Ovary (tissue), 3 donors: ENCODE results near the gene PADI2.

Source experiments
- EP300 ChIP-seq: sonication (generic); formaldehyde crosslinking; IDR thresholded peaks from one replicate; pipeline ENCODE4 v1.6.1; 2017; ENCODE audit warnings: antibody characterized with exemption
- POLR2A ChIP-seq: fragments of 450-650 bp; IDR thresholded peaks from one replicate; pipeline ENCODE4 v1.6.1; 2017; ENCODE audit warnings: antibody characterized with exemption, mild to moderate bottlenecking, moderate library complexity
- TF ChIP-seq, protein P1 (sequence below), 3 donors: fragments of 450-650 bp in 2 of 3; fragments of 200-600 bp in 1 of 3; IDR thresholded peaks; one replicate each; pipeline versions ENCODE4 v1.5.1 to v1.8.0; 2016 to 2022; ENCODE audit warnings: antibody characterized with exemption in 3 of 3, mild to moderate bottlenecking in 1 of 3
- donor health status: DM: no; HTN: no; CAD: no.

DNA sequence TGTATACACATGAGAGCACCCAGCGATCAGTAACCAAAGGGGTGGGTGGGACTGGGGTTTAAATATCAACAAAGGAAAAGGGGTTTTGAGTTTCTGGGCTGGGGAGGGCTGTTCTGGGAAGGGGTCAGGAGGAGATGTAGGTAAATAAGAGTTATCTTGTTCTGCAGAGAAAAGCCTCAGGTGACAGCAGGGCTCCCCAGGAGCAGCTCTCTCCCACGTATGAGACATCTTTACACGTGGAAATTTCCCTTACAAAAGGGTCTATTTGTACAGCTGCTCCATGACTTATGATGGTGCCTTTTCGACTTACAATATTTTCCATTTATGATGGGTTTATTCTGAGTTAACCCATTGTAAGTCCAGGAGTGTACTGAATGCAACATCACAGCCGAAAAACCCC lies 16.3 kb upstream of the PADI2 start:
- TF ChIP-seq POLR2A (no peak), EP300 (no peak)
- TF ChIP-seq, protein P1, sequence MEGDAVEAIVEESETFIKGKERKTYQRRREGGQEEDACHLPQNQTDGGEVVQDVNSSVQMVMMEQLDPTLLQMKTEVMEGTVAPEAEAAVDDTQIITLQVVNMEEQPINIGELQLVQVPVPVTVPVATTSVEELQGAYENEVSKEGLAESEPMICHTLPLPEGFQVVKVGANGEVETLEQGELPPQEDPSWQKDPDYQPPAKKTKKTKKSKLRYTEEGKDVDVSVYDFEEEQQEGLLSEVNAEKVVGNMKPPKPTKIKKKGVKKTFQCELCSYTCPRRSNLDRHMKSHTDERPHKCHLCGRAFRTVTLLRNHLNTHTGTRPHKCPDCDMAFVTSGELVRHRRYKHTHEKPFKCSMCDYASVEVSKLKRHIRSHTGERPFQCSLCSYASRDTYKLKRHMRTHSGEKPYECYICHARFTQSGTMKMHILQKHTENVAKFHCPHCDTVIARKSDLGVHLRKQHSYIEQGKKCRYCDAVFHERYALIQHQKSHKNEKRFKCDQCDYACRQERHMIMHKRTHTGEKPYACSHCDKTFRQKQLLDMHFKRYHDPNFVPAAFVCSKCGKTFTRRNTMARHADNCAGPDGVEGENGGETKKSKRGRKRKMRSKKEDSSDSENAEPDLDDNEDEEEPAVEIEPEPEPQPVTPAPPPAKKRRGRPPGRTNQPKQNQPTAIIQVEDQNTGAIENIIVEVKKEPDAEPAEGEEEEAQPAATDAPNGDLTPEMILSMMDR (IDR thresholded peaks at IDR 0.05) = no peak
